ENCODE measurements around the gene AMFR. TPM values are rescaled to one million over a fixed set of nuclear protein-coding genes. Genes with fewer than 3 reads are reported as not detected.

AMFR gene
- total RNA-seq, 2 donors from 2014 or later: 87.7 to 130 TPM

GRCh38 chr16:56411123-56411522 lies 14.2 kb downstream of the AMFR start:
- ATAC-seq (no peak), DNase-seq (no peak)
- intact Hi-C loops (cut with DNase I): no loop called here
- Histone ChIP-seq H3K9me3 (no peaks in the 10 kb centered on the region), H3K27me3 (no peaks in the 10 kb centered on the region), H3K36me3 (replicated peaks in 1 of 2; ENCODE audit: insufficient read depth in 1 of 2, low read depth in 2 of 2) (peaks cover 0 to 6% of the 10 kb centered on the region in 2 donors), H3K27ac (no peak overlapping the region), H3K4me3 (no peak overlapping the region), H3K4me1 (peaks cover 15% of the 10 kb centered on the region)
- TF ChIP-seq POLR2A (IDR thresholded peaks at IDR 0.05): no peak
- TF ChIP-seq CTCF (IDR thresholded peaks at IDR 0.05): no peak
- 72 to 92% methylated on average over 4 to 5 of the region's 5 CpGs for WGBS, 2 donors

GRCh38 chr16:56409195-56409594 lies 16.1 kb downstream of the AMFR start:
- Histone ChIP-seq H3K27ac (peak overlapping the region in 3 of 4 donors; percentile 24 to 77 (median 56)), H3K4me3 (no peak overlapping the region), H3K36me3 (replicated peaks in 1 of 2; ENCODE audit: insufficient read depth in 1 of 2, low read depth in 2 of 2) (peaks cover 0 to 11% of the 10 kb centered on the region in 2 donors), H3K4me1 (peaks cover 15% of the 10 kb centered on the region), H3K27me3 (no peaks in the 10 kb centered on the region), H3K9me3 (no peaks in the 10 kb centered on the region)
- peak in 3 of 4 donors; percentile 28 to 51 (median 47) for DNase-seq
- intact Hi-C loops (cut with DNase I): no loop called here
- WGBS, 2 donors: 22 to 24% methylated on average over 4 of the region's 4 CpGs
- TF ChIP-seq CTCF (IDR thresholded peaks at IDR 0.05): no peak
- no peak for TF ChIP-seq POLR2A (IDR thresholded peaks at IDR 0.05)
- ATAC-seq: peak; percentile 84

GRCh38 chr16:56408379-56409098 lies 16.8 kb downstream of the AMFR start:
- DNase-seq (peak in 1 of 4 donors; percentile 19), ATAC-seq (peak; percentile 72)
- WGBS, 2 donors: 76 to 77% methylated on average over 7 of the region's 7 CpGs
- Histone ChIP-seq H3K36me3 (replicated peaks in 1 of 2; ENCODE audit: insufficient read depth in 1 of 2, low read depth in 2 of 2) (peaks cover 0 to 11% of the 10 kb centered on the region in 2 donors), H3K4me3 (no peak overlapping the region), H3K4me1 (peaks cover 15% of the 10 kb centered on the region), H3K27ac (peak overlapping the region; percentile 19 to 77 (median 40)), H3K27me3 (no peaks in the 10 kb centered on the region), H3K9me3 (no peaks in the 10 kb centered on the region)
- no peak for TF ChIP-seq POLR2A (IDR thresholded peaks at IDR 0.05)
- no peak for TF ChIP-seq CTCF (IDR thresholded peaks at IDR 0.05)
- intact Hi-C loops (cut with DNase I): no loop called here

- Histone ChIP-seq H3K27me3 (no peaks in the 10 kb centered on the region), H3K4me3 (no peak overlapping the region), H3K9me3 (no peaks in the 10 kb centered on the region), H3K4me1 (peaks cover 15% of the 10 kb centered on the region), H3K27ac (no peak overlapping the region), H3K36me3 (replicated peaks in 1 of 2; ENCODE audit: insufficient read depth in 1 of 2, low read depth in 2 of 2) (peaks cover 0 to 29% of the 10 kb centered on the region in 2 donors)
- no peak for ATAC-seq
- no peak for DNase-seq
- WGBS, 2 donors: 63 to 86% methylated on average over 4 of the region's 4 CpGs
- no peak for TF ChIP-seq POLR2A (IDR thresholded peaks at IDR 0.05)
- no peak for TF ChIP-seq CTCF (IDR thresholded peaks at IDR 0.05)
- intact Hi-C loops (cut with DNase I): no loop called here
Observed at GRCh38 chr16:56405977-56406672, 19.2 kb downstream of the AMFR start.
